Measurements from ENCODE around the gene C7.

DNA sequence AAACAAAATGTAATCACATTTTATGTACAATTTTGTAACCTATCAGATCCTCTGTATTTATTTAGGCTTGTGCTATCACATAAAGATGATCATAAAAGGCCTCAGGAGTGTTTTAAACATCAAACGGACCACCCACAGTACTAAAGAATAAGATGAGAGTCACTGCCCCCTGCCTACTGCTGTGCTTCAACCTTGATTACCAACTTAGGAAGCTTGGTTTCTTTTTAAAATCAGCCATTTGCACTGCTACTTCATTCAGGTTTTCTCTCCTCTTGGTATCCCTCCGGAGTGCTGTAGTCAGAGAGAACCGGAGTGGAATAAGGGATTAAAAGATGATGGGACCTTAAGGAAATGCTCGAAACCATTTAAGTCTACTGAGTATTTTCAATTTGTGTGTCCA, 6.9 kb downstream of the C7 start:
- TF ChIP-seq POLR2A (IDR thresholded peaks at IDR 0.05), result no peak
- TF ChIP-seq, protein P1, sequence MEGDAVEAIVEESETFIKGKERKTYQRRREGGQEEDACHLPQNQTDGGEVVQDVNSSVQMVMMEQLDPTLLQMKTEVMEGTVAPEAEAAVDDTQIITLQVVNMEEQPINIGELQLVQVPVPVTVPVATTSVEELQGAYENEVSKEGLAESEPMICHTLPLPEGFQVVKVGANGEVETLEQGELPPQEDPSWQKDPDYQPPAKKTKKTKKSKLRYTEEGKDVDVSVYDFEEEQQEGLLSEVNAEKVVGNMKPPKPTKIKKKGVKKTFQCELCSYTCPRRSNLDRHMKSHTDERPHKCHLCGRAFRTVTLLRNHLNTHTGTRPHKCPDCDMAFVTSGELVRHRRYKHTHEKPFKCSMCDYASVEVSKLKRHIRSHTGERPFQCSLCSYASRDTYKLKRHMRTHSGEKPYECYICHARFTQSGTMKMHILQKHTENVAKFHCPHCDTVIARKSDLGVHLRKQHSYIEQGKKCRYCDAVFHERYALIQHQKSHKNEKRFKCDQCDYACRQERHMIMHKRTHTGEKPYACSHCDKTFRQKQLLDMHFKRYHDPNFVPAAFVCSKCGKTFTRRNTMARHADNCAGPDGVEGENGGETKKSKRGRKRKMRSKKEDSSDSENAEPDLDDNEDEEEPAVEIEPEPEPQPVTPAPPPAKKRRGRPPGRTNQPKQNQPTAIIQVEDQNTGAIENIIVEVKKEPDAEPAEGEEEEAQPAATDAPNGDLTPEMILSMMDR (IDR thresholded peaks at IDR 0.05), result no peak
- no peak for TF ChIP-seq EP300 (IDR thresholded peaks at IDR 0.05)

All from tibial nerve (tissue), 4 donors.